ENCODE measurements around the gene DEUP1.

- TF ChIP-seq ZFX (IDR thresholded peaks at IDR 0.05) (no peak), CTCF (conservative IDR thresholded peaks at IDR 0.05) (no peak)
Measured at GRCh38 chr11:93474123-93474522, 143.6 kb downstream of the DEUP1 start.

Data from C4-2B (cell line).